Kidney capillary endothelial cell (primary cell): ENCODE data around the gene LY6G5C.
"Not testable (repeated sequence)": the region's sequence is repeated elsewhere in the genome, so short reads cannot be mapped to it uniquely, and the experiment has no call there.

Experiments used
- DNase-seq: peaks from one replicate; pipeline ENCODE4 v3.0.0-alpha.2; 2018; ENCODE audit warnings: low spot score

Gene LY6G5C

DNA sequence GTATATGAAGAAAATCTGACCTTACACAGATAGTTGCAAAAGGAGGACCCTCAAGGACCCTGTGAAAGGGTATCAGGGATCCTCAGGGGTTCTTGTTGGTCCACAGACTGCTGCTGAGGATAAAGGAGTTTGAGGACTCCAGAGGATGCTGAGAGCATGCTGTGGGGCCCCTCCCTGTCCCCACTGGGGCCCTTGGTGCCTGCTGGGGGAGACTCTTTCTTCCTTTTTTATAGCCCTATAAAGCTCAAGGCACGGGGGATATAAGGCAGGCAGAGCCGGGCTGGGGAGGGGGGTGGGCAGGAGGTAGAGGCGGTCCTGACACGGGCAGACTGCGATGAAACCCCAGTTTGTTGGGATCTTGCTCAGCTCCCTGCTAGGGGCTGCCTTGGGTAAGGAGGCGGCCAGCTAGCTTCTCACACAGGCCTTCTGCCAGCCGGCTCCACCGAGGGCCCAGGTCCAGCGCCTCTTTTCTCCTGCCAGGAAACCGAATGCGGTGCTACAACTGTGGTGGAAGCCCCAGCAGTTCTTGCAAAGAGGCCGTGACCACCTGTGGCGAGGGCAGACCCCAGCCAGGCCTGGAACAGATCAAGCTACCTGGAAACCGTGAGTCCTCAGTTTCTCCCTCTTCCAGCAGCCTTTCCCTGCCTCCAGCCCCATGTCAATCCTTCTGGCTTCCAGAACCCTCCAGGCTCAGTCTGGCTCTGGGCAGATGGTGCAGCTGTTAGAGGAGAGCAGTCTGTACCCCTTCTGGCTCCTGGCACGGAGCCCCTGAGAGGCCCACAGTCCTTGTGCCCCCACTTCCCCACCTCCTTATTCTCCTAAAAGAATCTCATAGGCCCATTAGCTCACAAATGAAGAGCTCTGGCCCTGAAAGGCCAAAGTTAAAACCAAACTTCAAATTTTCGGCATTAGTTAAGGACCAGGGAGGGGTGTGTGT, 34.4 kb upstream of the LY6G5C start, which contains the start of gene LY6G6D:
Gene LY6G6D, plus strand, starts transcription at position 327 of the 937 bp plus-strand sequence. Its CDS starts 8 bp downstream, at position 335.
- DNase-seq, result no peak

- DNase-seq, result no peak
These were observed 33.3 kb upstream of the LY6G5C start for GRCh38 chr6:31713991-31714684.

GRCh38 chr6:31713465-31713864, 32.6 kb upstream of the LY6G5C start:
- DNase-seq, result no peak

GRCh38 chr6:31712296-31712695, 31.4 kb upstream of the LY6G5C start:
- DNase-seq, result no peak

- no peak for DNase-seq
These were observed 30.4 kb upstream of the LY6G5C start for GRCh38 chr6:31711233-31711632.

GRCh38 chr6:31710523-31711219, 29.8 kb upstream of the LY6G5C start:
- no peak for DNase-seq

- DNase-seq, result not testable (repeated sequence)
These were observed 28.3 kb upstream of the LY6G5C start for GRCh38 chr6:31709157-31709556.

GRCh38 chr6:31708224-31708623, 27.4 kb upstream of the LY6G5C start:
- no peak for DNase-seq

- DNase-seq, result no peak
These were observed 26.8 kb upstream of the LY6G5C start for GRCh38 chr6:31707701-31708100.

GRCh38 chr6:31706599-31706998, 25.7 kb upstream of the LY6G5C start, which contains the start of gene LY6G6F:
Gene LY6G6F, plus strand, starts transcription at chr6:31706866. Its CDS starts 41 bp downstream, at chr6:31706907.
- DNase-seq, result no peak

DNA sequence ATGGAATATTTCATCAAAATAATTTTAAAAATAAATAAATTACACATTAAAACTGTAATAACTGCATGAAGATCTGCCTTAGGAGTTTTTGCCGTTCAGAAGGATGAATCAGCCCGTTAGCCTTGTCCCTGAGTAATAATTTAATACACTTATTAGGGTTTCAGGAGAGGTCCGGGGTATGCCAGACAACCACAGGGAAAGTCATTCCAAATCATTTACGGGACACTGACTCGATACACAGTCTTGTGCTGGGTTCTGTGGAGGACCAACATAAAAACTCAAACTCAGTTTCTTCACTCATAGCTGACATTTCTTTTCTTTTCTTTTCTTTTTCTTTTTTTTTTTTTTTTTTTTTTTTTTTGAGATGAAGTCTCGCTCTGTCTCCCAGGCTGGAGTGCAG, 25.1 kb upstream of the LY6G5C start:
- DNase-seq, result no peak

GRCh38 chr6:31702819-31703716, 22.2 kb upstream of the LY6G5C start, which contains the start of gene ABHD16A:
Gene ABHD16A, minus strand, starts transcription at chr6:31703324. Its CDS starts 43 bp downstream, at chr6:31703281.
- peak; percentile 97 for DNase-seq

- DNase-seq, result no peak
These were observed 21.5 kb upstream of the LY6G5C start for GRCh38 chr6:31702405-31702818.

GRCh38 chr6:31701666-31702404, 21.0 kb upstream of the LY6G5C start:
- no peak for DNase-seq

- DNase-seq, result no peak
These were observed 20.0 kb upstream of the LY6G5C start for GRCh38 chr6:31700740-31701401.

- DNase-seq, result no peak
These were observed 16.7 kb upstream of the LY6G5C start for GRCh38 chr6:31697555-31697954.

- no peak for DNase-seq
These were observed 12.7 kb upstream of the LY6G5C start for GRCh38 chr6:31693535-31693934.

GRCh38 chr6:31692886-31693285, 12.0 kb upstream of the LY6G5C start:
- DNase-seq, result no peak

DNA sequence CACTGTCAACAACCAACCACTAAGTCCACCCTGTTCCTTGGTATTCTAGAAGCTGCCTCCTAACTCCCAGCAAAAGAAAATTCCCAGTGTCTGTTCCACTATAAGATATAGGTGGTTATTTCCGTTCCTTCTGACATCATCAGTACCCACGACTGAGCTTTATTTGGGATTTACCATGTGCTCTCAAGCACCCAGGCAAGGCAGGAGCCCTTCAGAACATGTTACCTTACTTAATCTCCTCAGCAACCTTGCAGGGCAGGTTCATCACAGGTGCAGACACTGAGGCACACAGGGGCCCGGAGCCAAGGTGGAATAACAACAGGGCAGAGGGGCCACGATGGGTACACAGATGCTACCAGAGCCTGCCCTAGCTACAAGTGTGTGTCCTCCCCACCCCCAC, 11.5 kb upstream of the LY6G5C start:
- DNase-seq, result no peak

GRCh38 chr6:31691564-31692108, 10.8 kb upstream of the LY6G5C start:
- no peak for DNase-seq
